IPS-NIHi7 (cell line): ENCODE results near the gene SOX4.

Experiments
- DNase-seq: peaks from one replicate; pipeline ENCODE4 v3.0.0; 2012; ENCODE audit warnings: mixed read lengths; ENCODE audit errors: extremely low spot score

The SOX4 gene

DNA sequence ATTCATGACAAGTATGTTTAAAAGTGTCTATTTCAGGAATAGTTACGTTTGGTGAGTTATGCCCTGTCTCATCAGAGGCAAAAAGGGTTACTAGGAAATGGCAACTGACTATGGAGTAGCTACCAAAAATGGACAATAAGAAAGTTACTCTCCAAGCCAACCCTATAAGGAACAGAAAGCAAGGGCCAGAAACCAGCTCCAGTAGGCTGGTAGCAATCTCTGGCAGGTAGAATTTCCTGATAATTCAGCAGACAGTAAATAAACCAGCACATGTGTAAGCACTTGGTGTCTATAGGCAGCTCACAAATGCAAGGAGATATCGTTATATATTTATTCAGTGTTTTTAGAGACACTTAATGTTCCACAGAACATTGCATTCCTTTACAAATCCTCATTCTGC lies 20.3 kb downstream of the SOX4 start:
- no peak for DNase-seq

DNA sequence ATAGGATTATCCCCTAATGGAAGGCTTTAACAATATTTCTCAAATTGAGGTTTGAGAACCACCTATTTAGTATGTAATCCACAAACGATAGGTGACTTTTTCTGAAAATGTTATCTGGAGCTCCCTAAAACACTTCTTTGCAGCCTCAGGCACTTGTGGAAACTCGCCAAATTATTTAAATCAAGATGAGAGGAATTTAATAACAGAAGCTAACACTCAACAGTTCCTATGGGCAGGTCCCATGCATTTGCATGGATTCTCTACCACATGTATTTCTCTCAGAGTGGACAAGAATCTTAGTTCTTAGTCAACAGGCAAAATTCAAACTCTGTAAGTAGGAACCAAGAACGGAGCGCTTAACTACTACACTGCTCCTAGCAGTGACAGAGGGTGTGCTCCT lies 20.7 kb downstream of the SOX4 start:
- no peak for DNase-seq

DNA sequence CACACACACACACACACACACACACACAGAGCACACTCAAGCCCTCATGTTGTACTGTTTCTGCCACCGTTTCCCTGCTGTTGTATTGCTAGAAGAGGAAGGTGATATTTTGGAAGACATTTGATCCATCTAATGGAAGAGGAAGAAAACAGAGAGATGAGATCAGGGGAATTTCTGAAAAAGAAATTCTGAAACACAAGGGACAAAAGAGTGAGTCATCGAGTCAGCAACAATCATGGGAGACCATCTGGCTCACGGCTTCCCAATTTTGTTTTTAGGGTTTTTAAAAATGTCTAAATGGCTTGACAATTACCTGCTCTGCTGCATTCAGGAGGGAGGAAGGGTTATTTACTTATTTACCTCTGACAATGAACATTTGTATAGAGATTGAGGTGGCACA lies 22.0 kb downstream of the SOX4 start:
- DNase-seq = no peak

DNA sequence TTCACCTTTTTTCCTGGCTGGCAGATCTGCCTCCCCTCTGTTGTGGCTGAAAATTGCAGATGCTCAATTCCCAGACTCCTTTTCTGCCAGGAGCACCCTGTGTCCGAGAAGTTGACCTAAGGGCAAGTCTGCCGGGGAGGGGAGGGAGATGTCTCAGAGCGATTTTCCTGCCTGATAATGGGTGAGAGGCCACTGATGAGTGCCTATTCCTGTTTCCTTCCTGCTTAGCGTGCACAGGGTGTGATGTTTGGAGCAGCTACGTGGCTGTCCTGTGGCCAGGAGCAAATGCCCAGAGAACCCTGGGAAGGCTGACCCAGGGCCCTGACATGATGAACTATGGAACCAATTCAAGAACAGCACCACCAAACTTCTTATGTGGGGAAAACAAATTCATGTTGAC lies 22.5 kb downstream of the SOX4 start:
- DNase-seq = no peak

DNA sequence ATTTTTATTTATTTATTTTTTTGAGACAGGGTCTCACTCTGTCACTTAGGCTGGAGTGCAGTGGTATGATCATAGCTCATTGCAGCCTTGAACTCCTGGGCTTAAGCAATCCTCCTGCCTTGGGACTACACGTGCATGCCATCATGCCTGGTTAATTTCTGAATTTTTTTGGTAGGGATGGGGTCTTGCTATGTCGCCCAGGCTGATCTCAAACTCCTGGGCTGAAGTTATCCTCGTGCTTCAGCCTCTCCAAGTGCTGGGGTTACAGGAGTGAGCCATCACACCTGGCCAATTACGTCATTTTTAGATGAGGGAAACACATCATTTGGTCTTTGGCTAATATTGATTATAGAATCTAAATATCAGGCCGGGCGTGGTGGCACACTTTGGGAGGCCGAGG lies 32.1 kb downstream of the SOX4 start:
- DNase-seq = no peak

DNA sequence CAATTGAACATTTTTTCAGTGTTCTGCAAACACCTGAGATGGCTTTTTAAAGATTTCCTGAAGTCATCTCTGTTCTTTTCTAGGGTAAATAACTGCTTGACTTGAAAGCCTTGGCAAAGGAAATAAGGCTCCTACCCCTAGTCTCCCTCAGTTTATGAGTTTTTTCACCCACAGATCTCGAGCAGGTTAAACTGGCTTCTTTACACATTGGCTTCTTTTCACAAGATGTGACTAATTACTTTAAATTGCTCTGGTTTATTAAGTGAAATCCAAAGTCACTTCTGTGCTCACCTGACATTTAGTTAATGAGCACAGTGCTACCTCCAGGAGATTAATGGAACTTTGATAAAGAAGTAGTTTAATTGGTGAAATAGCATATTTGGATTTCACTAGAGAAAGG lies 33.2 kb downstream of the SOX4 start:
- no peak for DNase-seq

DNA sequence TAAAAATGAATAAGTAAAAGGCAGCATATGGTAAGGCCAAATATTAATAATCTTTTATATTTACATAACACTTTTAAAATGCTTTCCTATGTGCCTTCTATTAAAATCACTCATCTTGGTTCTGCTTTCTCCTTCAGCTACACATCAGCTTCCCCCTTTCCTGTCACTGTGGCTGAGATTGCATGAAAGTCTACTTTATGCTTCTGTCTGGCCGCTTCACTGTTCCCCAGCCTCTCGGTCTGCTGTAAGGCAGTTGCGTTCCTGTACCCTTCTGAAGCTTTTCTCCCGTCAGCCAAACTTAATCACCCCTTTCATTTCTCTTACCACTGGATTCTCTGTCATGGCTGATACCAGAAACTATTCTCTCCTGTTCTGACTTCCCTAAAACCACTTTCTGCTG lies 34.6 kb downstream of the SOX4 start:
- DNase-seq = no peak

DNA sequence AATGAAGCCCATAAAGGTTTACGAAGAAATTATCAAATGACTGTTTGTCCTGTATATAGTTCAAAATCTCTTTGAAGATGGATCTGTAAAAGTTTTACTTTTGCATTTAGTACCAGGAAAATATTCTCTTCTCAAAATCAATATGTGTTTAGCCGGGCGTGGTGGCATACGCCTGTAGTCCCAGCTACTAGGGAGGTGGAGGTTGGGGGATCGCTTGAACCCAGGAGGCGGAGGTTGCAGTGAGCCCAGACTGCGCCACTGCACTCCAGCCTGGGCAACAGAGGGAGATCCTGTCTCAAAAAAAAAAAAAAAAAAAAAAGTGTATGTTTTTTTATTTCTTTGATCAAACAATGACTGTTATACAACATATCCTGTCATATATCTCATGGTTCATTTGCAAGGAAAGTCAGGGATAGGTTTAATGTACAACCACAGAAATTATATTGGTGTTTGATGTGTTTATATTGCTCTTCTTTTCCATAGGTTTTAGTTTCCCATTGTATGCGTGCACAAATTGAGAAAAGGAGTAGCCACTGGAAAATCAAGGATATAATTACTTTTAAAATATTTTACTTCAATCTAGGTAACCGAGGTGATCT lies 40.1 kb downstream of the SOX4 start:
- DNase-seq = no peak

DNA sequence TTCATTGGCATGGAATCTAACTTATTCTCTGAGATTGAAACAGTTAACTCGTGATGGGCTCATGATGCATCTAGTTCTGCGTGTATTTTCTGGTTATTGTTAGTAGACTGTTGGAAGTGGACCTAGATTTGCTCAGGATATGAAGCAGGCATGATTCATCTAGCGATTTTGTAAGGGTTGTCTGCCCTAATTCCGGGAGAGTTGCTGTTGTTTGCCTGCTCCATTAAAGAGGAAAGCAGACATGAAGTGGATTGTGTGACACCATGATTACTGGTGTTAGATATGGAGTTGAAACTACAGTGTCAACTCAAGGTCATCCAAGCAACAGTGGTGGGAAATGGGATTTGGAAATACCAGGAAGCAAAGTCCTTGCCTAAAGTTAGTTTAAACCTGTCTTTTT lies 41.0 kb downstream of the SOX4 start:
- no peak for DNase-seq

DNA sequence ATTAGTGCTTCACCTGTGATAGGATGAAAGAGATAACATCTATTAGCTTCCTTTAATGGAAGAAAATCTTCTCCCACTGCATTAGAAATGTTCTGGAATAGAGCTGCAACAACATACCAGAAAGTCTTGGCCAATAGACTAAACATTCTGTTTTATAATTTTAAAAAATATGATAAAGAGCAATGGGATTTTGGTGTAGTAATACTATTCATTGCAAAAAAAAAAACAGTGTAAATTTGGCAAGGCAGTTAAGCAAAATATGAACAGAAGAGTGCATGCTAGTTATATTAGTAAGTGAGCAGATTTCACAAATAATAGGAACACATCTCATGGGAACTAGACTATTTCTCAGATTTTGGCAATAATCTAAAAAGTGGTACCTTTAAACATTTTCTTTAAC lies 43.3 kb downstream of the SOX4 start:
- DNase-seq = no peak

DNA sequence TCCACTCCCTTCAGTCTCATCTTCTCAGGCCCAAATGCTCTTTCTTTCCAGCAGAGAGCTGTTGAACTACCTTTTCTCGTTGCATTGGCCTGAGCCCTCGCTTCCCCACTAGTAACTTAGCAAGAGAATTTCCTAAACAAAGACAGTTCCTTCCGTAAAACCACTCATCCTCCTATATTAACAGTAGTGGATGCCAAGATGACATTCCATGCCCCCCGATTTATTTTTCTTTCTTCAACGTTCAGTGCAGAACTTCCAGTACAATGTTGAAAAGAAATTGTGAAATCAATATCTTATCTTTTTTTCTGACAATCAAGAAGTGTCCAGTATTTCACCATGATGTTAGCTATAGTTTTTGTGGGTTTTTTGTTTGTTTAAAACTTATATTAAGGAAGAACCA lies 45.8 kb downstream of the SOX4 start:
- no peak for DNase-seq
